HG03066 (cell line): ENCODE measurements around the gene ATG9A.
A peak's percentile ranks its signal among the peaks of the same experiment; 100 is the strongest.
"Not testable (repeated sequence)": the region's sequence is repeated elsewhere in the genome, so short reads cannot be mapped to it uniquely, and the experiment has no call there.

ENCODE experiments used
- ATAC-seq: cut with Tn5 transposase; IDR thresholded peaks from one replicate; pipeline ENCODE4 v1.9.1; 2021; ENCODE audit warnings: low read depth; ENCODE audit not compliant: unreplicated experiment

The ATG9A gene

GRCh38 chr2:219229305-219230058 lies at the start of gene ATG9A, which contains the start of gene ANKZF1:
TSS of gene ATG9A (minus strand) at chr2:219229636. CDS start at chr2:219228024, 1,612 bp downstream.
TSS of gene ANKZF1 (plus strand) at chr2:219229806. CDS start at chr2:219230258, 452 bp downstream.
- ATAC-seq = peak; percentile 96

- ATAC-seq = no peak
Measured at GRCh38 chr2:219278655-219279150, 49.3 kb upstream of the ATG9A start.

- peak; percentile 26 for ATAC-seq
Measured at GRCh38 chr2:219277703-219278654, 48.5 kb upstream of the ATG9A start.

- no peak for ATAC-seq
Measured at GRCh38 chr2:219274361-219274921, 45.0 kb upstream of the ATG9A start.

- no peak for ATAC-seq
Measured at GRCh38 chr2:219273937-219274336, 44.5 kb upstream of the ATG9A start.

- no peak for ATAC-seq
Measured at GRCh38 chr2:219272995-219273394, 43.6 kb upstream of the ATG9A start.

GRCh38 chr2:219272356-219272755 lies 42.9 kb upstream of the ATG9A start:
- ATAC-seq = no peak

GRCh38 chr2:219271021-219271420 lies 41.6 kb upstream of the ATG9A start:
- ATAC-seq = no peak

- no peak for ATAC-seq
Measured at GRCh38 chr2:219270055-219270372, 40.6 kb upstream of the ATG9A start.

GRCh38 chr2:219269362-219270054 lies 40.1 kb upstream of the ATG9A start:
- no peak for ATAC-seq

- ATAC-seq = no peak
Measured at GRCh38 chr2:219268294-219268693, 38.9 kb upstream of the ATG9A start.

- ATAC-seq = no peak
Measured at GRCh38 chr2:219266886-219267285, 37.5 kb upstream of the ATG9A start.

- ATAC-seq = no peak
Measured at GRCh38 chr2:219266232-219266631, 36.8 kb upstream of the ATG9A start.

GRCh38 chr2:219261024-219261855 lies 31.8 kb upstream of the ATG9A start:
- ATAC-seq = no peak

GRCh38 chr2:219258942-219259341 lies 29.5 kb upstream of the ATG9A start:
- ATAC-seq = not testable (repeated sequence)

GRCh38 chr2:219254590-219255201 lies 25.3 kb upstream of the ATG9A start:
- ATAC-seq = peak; percentile 21

GRCh38 chr2:219253753-219254589 lies 24.5 kb upstream of the ATG9A start, which contains the start of gene TUBA4A:
TSS of gene TUBA4A (minus strand) at chr2:219253918. CDS start at chr2:219253858, 60 bp downstream.
- ATAC-seq = peak; percentile 43
